ENCODE results near the gene TBCD.

Gene TBCD

GRCh38 chr17:82718986-82719685 lies 32.7 kb upstream of the TBCD start:
- TF ChIP-seq CTCF (IDR thresholded peaks at IDR 0.05; ENCODE audit: low read depth, low read length, missing control alignments) = no peak
- DNase-seq (ENCODE audit: low read depth) = no peak
- no peak overlapping the region for H3K4me3 ChIP-seq (ENCODE audit: low read depth, low read length)

DNA sequence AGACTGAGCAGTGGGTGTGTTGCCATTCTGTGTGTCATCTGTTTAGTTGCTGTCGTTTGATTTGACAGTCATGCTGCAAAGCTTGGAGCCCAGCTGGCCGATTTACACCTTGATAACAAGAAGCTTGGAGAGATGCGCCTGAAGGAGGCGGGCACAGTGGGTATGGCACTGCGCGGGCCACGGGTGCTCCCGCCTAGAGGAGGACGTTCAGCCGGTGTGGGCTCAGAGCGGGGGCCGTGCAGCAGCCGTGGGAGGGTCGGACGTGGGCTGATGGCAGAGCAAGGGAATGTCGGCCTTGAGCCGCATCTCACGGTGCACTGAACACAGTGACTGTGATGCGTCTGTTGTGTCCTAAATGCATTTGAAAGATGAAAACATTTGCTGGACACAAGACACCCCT lies 31.7 kb upstream of the TBCD start:
- no peak for DNase-seq (ENCODE audit: low read depth)
- no peak for TF ChIP-seq CTCF (IDR thresholded peaks at IDR 0.05; ENCODE audit: low read depth, low read length, missing control alignments)
- H3K4me3 ChIP-seq (ENCODE audit: low read depth, low read length) = no peak overlapping the region

- DNase-seq (ENCODE audit: low read depth) = no peak
Observed at GRCh38 chr17:82722341-82723013, 29.4 kb upstream of the TBCD start.

GRCh38 chr17:82723169-82723807 lies 28.6 kb upstream of the TBCD start:
- DNase-seq (ENCODE audit: low read depth) = no peak
- no peak overlapping the region for H3K4me3 ChIP-seq (ENCODE audit: low read depth, low read length)
- TF ChIP-seq CTCF (IDR thresholded peaks at IDR 0.05; ENCODE audit: low read depth, low read length, missing control alignments) = no peak

More at GRCh38 chr17:82722341-82723013, 29.4 kb upstream of the TBCD start:
- TF ChIP-seq CTCF (IDR thresholded peaks at IDR 0.05; ENCODE audit: low read depth, low read length, missing control alignments) = no peak
- H3K4me3 ChIP-seq (ENCODE audit: low read depth, low read length) = no peak overlapping the region

GRCh38 chr17:82726427-82726826 lies 25.4 kb upstream of the TBCD start:
- H3K4me3 ChIP-seq (ENCODE audit: low read depth, low read length) = no peak overlapping the region
- no peak for TF ChIP-seq CTCF (IDR thresholded peaks at IDR 0.05; ENCODE audit: low read depth, low read length, missing control alignments)
- no peak for DNase-seq (ENCODE audit: low read depth)

DNA sequence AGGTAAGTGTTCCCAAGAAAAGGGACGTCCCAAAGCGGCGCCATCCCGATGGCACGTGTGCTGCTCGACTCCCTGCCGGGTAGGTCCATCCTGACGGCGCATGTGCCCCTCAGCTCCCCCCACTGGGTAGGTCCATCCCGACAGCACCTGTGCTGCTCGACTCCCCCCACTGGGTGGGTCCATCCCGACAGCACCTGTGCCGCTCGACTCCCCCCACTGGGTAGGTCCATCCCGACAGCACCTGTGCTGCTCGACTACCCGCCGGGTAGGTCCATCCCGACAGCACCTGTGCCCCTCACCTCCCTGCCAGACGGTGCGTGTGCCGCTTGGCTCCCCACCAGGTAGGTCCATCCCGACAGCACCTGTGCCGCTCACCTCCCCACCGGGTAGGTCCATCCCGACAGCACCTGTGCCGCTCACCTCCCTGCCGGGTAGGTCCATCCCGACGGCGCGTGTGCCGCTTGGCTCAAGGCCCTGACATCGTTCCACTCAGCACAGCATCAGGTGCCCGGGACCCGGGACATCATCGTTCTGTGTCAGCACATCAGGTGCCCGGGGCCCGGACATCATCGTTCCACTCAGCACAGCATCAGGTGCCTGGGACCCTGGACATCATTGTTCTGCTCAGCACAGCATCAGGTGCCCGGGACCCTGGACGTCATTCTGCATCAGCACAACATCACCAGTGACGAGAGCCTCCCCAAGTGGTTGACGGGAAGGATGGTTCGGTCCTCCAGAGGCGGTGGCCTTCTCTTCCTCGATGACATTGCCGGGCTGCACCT lies 22.2 kb upstream of the TBCD start:
- DNase-seq (ENCODE audit: low read depth) = no peak
- TF ChIP-seq CTCF (IDR thresholded peaks at IDR 0.05; ENCODE audit: low read depth, low read length, missing control alignments) = no peak
- no peak overlapping the region for H3K4me3 ChIP-seq (ENCODE audit: low read depth, low read length)

Measured in GM12864 (cell line).